ENCODE results near the gene RFX5. TPM values are rescaled to one million over a fixed set of nuclear protein-coding genes. Genes with fewer than 3 reads are reported as not detected.
A peak's percentile ranks its signal among the peaks of the same experiment; 100 is the strongest.

Gene RFX5
- total RNA-seq, 1 donor from 2014 or later = 89.5 TPM

GRCh38 chr1:151370211-151370911 is 23.3 kb upstream of the RFX5 start:
- H3K4me1 Mint-ChIP-seq = peaks cover 33% of the 10 kb centered on the region
- H3K27ac Mint-ChIP-seq = peak overlapping the region; percentile 16
- DNase-seq (ENCODE audit: low spot score in 2 of 2, unreplicated experiment in 2 of 2) = no peak
- TF ChIP-seq, protein P1, sequence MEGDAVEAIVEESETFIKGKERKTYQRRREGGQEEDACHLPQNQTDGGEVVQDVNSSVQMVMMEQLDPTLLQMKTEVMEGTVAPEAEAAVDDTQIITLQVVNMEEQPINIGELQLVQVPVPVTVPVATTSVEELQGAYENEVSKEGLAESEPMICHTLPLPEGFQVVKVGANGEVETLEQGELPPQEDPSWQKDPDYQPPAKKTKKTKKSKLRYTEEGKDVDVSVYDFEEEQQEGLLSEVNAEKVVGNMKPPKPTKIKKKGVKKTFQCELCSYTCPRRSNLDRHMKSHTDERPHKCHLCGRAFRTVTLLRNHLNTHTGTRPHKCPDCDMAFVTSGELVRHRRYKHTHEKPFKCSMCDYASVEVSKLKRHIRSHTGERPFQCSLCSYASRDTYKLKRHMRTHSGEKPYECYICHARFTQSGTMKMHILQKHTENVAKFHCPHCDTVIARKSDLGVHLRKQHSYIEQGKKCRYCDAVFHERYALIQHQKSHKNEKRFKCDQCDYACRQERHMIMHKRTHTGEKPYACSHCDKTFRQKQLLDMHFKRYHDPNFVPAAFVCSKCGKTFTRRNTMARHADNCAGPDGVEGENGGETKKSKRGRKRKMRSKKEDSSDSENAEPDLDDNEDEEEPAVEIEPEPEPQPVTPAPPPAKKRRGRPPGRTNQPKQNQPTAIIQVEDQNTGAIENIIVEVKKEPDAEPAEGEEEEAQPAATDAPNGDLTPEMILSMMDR (IDR thresholded peaks at IDR 0.05; ENCODE audit: unreplicated experiment) = no peak
- peaks cover 13% of the 10 kb centered on the region for H3K36me3 Mint-ChIP-seq
- H3K9me3 Mint-ChIP-seq = no peaks in the 10 kb centered on the region
- peak overlapping the region; percentile 33 for H3K4me3 Mint-ChIP-seq
- H3K27me3 Mint-ChIP-seq (ENCODE audit: low read depth) = no peaks in the 10 kb centered on the region

DNA sequence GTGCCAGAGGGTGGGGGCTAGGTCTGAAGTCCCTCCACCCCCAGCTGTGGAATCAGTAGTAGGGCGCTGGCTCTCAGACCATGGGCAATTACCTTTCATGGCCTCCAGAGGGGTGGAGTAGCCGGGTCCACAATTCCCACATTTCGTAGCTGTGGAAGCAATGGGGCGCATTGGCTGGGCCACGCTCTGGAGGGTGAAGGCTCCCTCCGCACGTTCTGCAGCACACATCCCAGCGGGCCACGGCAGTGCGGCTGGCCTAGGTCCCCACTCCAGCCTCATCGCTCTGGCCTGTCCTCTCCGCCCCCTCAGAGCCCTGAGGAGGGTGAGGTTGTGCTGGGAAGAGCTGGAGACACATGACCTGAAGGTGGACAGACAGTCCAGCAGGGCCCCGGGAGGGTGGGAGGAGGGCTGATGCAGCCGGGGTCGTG is 22.6 kb upstream of the RFX5 start:
- Mint-ChIP-seq H3K9me3 (no peaks in the 10 kb centered on the region), H3K36me3 (peaks cover 15% of the 10 kb centered on the region), H3K27me3 (ENCODE audit: low read depth) (no peaks in the 10 kb centered on the region), H3K4me1 (peaks cover 33% of the 10 kb centered on the region), H3K4me3 (no peak overlapping the region), H3K27ac (no peak overlapping the region)
- no peak for DNase-seq (ENCODE audit: low spot score in 2 of 2, unreplicated experiment in 2 of 2)
- TF ChIP-seq, protein P1 (IDR thresholded peaks at IDR 0.05; ENCODE audit: unreplicated experiment) = no peak

DNA sequence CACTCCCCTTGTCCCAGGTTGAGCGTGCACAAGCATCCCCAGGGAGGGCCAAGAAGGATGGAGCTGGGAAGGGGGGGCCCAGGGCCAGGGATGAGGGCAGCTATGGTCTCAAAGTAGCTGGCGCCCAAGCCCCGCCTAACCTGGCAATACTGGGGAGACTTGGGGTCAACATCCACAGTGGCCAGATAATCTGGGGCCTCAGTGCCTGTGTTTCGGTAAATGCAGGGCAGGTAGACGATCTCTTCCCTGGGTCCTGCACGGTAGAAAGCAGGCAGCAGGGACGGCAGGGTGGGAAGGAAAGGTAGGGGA is 22.2 kb upstream of the RFX5 start:
- no peak for DNase-seq (ENCODE audit: low spot score in 2 of 2, unreplicated experiment in 2 of 2)
- Mint-ChIP-seq H3K36me3 (peaks cover 17% of the 10 kb centered on the region), H3K27me3 (ENCODE audit: low read depth) (no peaks in the 10 kb centered on the region), H3K9me3 (peaks cover under 1% of the 10 kb centered on the region), H3K27ac (no peak overlapping the region), H3K4me1 (peaks cover 33% of the 10 kb centered on the region), H3K4me3 (no peak overlapping the region)
- TF ChIP-seq, protein P1 (IDR thresholded peaks at IDR 0.05; ENCODE audit: unreplicated experiment) = no peak

DNA sequence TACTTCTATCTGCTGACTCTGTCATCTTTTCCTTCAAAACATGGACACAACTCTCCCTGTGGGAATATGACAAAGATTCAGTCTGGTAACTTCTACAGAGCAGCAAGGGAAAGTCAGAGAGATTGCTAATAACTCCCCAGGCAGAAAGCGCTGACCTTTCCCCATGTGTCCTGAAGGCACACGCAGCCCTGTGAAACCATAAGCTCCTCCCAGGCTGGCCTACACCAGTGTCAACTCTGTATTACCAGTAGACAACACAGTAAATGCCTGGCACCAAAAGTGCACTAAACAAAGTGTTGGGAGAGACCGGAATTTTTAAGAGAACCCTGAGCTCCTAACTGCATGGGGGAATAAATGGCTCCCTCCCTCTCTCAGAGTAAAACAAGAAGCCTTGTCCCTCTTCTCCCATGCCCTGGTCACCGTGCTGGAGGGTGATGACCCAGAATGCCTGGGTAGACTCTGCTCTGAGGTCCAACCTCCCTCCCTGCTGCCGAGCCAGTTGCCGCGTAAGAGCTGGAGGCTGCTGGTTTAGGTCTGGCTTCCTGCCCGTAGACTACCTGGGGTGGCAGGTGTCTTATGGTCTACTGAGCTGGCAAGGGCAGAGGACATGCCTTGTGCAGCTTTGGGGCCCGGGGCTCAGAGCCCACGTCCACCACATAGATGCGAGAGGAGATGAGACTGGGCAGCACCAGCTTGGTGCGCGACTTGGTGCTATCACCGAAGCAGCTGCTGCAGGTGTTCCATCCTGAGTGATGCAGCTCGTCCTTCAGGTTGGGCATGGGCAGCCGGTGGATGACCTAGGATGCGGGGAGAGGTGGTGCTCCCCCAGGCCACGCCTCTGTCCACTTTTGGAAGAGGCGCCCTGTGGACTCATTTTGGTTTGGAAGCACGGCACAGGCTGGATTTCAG is 21.6 kb upstream of the RFX5 start:
- Mint-ChIP-seq H3K27me3 (ENCODE audit: low read depth) (no peaks in the 10 kb centered on the region), H3K36me3 (peaks cover 23% of the 10 kb centered on the region), H3K4me3 (no peak overlapping the region), H3K9me3 (peaks cover 6% of the 10 kb centered on the region), H3K4me1 (peaks cover 33% of the 10 kb centered on the region), H3K27ac (no peak overlapping the region)
- TF ChIP-seq, protein P1 (IDR thresholded peaks at IDR 0.05; ENCODE audit: unreplicated experiment) = no peak
- DNase-seq (ENCODE audit: low spot score in 2 of 2, unreplicated experiment in 2 of 2) = no peak

DNA sequence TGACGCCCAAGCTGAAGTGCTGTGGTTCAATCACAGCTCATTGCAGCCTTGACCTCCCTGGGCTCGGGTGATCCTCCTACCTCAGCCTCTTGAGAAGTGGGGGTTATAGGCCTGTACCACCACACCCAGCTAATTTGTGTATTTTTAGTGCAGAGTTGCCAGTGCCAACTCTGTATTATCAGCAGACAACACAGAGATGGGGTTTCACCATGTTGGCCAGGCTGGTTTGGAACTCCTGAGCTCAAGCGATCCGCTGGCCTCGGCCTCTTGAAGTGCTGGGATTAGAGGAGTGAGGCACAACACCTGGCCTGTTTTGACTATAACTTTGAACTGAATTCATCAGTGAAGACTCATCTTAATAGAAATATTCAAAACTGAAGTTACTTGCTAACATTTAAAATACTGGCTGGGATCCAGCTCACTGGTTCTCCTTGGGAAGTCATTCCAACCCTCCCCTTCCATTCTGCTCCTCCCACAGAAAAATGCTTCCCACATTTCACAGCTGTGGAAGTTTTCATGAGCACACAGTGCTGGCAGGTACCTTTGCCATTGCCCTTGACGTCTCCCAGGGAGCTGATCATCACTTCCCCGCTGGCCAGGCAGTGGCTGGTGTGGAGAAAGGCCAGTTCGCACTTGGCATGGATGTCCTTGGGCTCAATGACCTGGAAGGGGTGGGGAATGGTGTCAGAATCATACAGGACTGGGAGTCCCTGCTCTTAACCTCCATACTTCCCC is 20.8 kb upstream of the RFX5 start:
- no peaks in the 10 kb centered on the region for H3K27me3 Mint-ChIP-seq (ENCODE audit: low read depth)
- DNase-seq (ENCODE audit: low spot score in 2 of 2, unreplicated experiment in 2 of 2) = no peak
- H3K36me3 Mint-ChIP-seq = peaks cover 31% of the 10 kb centered on the region
- no peak overlapping the region for H3K4me3 Mint-ChIP-seq
- H3K27ac Mint-ChIP-seq = no peak overlapping the region
- TF ChIP-seq, protein P1 (IDR thresholded peaks at IDR 0.05; ENCODE audit: unreplicated experiment) = no peak
- peaks cover 29% of the 10 kb centered on the region for H3K4me1 Mint-ChIP-seq
- peaks cover 15% of the 10 kb centered on the region for H3K9me3 Mint-ChIP-seq

All from mesothelial cell of epicardium (in vitro differentiated cells).